GM18870 (cell line): ENCODE measurements around the gene MED14.

Source experiments
- ATAC-seq: cut with Tn5 transposase; IDR thresholded peaks from one replicate; pipeline ENCODE4 v1.9.1; 2021; ENCODE audit warnings: moderate library complexity; ENCODE audit not compliant: unreplicated experiment

MED14 gene

GRCh38 chrX:40615976-40616375, 119.4 kb downstream of the MED14 start:
- ATAC-seq: no peak

DNA sequence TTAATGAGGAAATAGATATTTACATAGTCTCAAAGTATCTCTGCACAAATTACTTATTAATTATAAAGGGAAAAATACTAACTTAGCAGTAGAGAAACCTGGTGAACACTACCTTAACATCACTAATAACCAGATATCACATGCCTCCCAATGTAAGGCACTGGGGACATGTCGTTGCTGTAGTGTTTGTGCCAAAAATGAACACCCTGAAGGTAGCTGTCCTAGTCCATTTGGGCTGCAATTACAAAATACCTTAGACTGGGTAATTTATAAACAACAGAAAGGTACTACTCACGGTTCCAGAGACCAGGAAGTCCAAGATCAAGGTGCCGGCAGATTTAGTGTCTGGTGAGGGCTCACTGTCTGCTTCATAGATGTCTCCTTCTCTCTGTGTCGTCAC, 122.8 kb downstream of the MED14 start:
- ATAC-seq: no peak

DNA sequence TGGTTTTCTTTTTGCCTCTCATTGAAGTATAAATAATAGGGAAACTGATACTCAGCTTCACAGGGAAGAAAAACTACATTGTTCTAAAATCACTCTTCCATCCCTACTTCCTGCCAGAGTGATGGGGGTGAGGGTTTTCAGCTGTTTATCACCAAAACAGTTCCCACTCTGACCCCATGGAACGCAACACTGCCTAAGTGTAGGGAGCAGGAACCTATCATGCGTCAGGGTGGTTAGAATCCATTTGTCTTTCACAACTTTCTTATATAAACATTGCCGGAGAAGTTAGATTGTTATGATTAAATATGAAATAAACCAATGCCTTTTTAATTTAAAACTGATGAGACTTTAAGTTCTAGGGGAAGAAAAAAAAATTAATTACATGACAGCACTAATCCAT, 128.0 kb downstream of the MED14 start:
- no peak for ATAC-seq

DNA sequence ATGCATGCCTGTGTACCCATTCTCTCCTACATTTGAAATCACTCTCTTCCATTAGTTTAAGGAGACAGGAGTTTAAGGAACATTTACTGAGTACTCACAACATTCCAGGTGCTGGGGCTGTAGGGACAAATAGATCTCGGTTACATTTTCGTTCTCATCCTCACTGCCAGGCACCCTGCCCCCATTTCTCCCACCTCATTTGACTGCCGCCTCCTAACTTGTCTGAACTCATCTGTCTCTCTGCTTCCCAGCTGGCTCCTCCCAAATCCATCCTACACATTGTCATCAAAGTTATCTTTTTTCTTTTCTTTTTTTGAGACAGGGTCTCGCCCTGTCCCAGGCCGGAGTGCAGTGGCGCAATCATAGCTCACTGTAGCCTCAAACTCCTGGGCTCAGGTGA, 131.9 kb downstream of the MED14 start:
- ATAC-seq: no peak
